K562 (cell line): Measurements from ENCODE around the gene ATP6V0E1. TPM values are rescaled to one million over a fixed set of nuclear protein-coding genes. Genes with fewer than 3 reads are reported as not detected.

ENCODE experiments used
- ATAC-seq: fragments of 200-7000 bp; cut with Tn5 transposase; 3 replicates; pipeline ENCODE4 v1.9.1; 2020; ENCODE audit warnings: moderate library complexity
- BruUV-seq: library from RNA; stranded (reverse); fragments of 400-500 nt; replicated peaks from 2 replicates; lab custom pipeline; 2021; lab: Mats Ljungman, UMichigan
- CTCF ChIA-PET: fragments of 300-600 bp; formaldehyde crosslinking; extraction: SDS; loops from one replicate; lab custom pipeline; 2021; ENCODE audit warnings: low intra/inter-chr PET ratio; lab: Yijun Ruan, JAX
- POLR2A ChIA-PET: fragments of 300-600, 350-650 bp; sonication (Branson Sonifier 250); formaldehyde crosslinking; extraction: SDS; loops from one replicate; lab custom pipeline; 2021; ENCODE audit warnings: antibody characterized with exemption, inconsistent platforms; lab: Yijun Ruan, JAX
- DNase-seq, 4 experiments: peaks; one replicate each; pipeline versions ENCODE4 v3.0.0 to v3.0.0-alpha.2; 2011 to 2018; ENCODE audit warnings: low spot score in 3 of 4, mixed read lengths in 3 of 4; ENCODE audit errors: extremely low read depth in 1 of 4
- FAIRE-seq: peaks from 2 replicates; lab custom pipeline; 2011; peaks lifted over from hg19 to GRCh38; lab: Jason Lieb, UNC
- H2AFZ ChIP-seq: 2 replicates; pipeline ENCODE4 v1.6.0; 2011; ENCODE audit warnings: low read depth, low read length, control low read depth, inconsistent platforms
- H3K27ac ChIP-seq: fragments of 200-600 bp; 3 replicates; pipeline ENCODE4 v1.8.0; 2011; ENCODE audit warnings: low read depth, mild to moderate bottlenecking, control low read depth, inconsistent platforms, low read length, moderate library complexity, mixed read lengths; ENCODE audit errors: extremely low read depth
- H3K27me3 ChIP-seq, 2 experiments: fragments of 300-600 bp in 1 of 2; 2 replicates in 1 of 2; 3 replicates in 1 of 2; pipeline versions ENCODE4 v1.6.0 to v1.8.0; 2011; ENCODE audit warnings: inconsistent platforms in 2 of 2, low read length in 2 of 2, mild to moderate bottlenecking in 1 of 2, mixed read lengths in 1 of 2, moderate library complexity in 1 of 2; ENCODE audit not compliant: control insufficient read depth in 2 of 2, insufficient read depth in 2 of 2
- H3K36me3 ChIP-seq: fragments of 300-600 bp; 3 replicates; pipeline ENCODE4 v1.8.0; 2011; ENCODE audit warnings: mild to moderate bottlenecking, low read length, inconsistent platforms; ENCODE audit not compliant: control insufficient read depth, insufficient read depth
- H3K4me1 ChIP-seq, 2 experiments: fragments of 200-600 bp in 1 of 2; replicated peaks in 1 of 2; 2 replicates in 1 of 2; 3 replicates in 1 of 2; pipeline versions ENCODE4 v1.5.1 to v1.8.0; 2011; ENCODE audit warnings: inconsistent platforms in 2 of 2, low read length in 2 of 2, mild to moderate bottlenecking in 1 of 2, mixed read lengths in 1 of 2, moderate library complexity in 1 of 2; ENCODE audit not compliant: control insufficient read depth in 2 of 2, insufficient read depth in 2 of 2
- H3K4me2 ChIP-seq: 2 replicates; pipeline ENCODE4 v1.6.1; 2011; ENCODE audit warnings: low read length, control low read depth, inconsistent platforms, mixed read lengths; ENCODE audit not compliant: insufficient read depth
- H3K4me3 ChIP-seq: fragments of 200-600 bp; sonication (generic), shearing (Covaris generic); 2 replicates; pipeline ENCODE4 v1.5.1; 2016; ENCODE audit warnings: control low read depth, inconsistent platforms
- H3K79me2 ChIP-seq: fragments of 200-600 bp; 3 replicates; pipeline ENCODE4 v1.8.0; 2011; ENCODE audit warnings: low read length, inconsistent platforms; ENCODE audit not compliant: control insufficient read depth, insufficient read depth
- H3K9ac ChIP-seq, 2 experiments: 2 replicates each; pipeline versions ENCODE4 v1.6.0 to v1.6.1; 2011; ENCODE audit warnings: low read depth in 2 of 2, low read length in 2 of 2, control low read depth in 1 of 2, inconsistent platforms in 1 of 2, mild to moderate bottlenecking in 1 of 2, mixed read lengths in 1 of 2; ENCODE audit not compliant: insufficient read depth in 1 of 2
- H3K9me1 ChIP-seq: one replicate; pipeline ENCODE4 v1.6.0; 2011; ENCODE audit warnings: inconsistent platforms, mild to moderate bottlenecking, low read length, moderate library complexity; ENCODE audit not compliant: control insufficient read depth, insufficient read depth
- H3K9me3 ChIP-seq: replicated peaks from 2 replicates; pipeline ENCODE4 v1.5.1; 2011; ENCODE audit warnings: low read depth, low read length, inconsistent platforms; ENCODE audit not compliant: control insufficient read depth, insufficient read depth
- H4K20me1 ChIP-seq: replicated peaks from 2 replicates; pipeline ENCODE4 v1.6.1; 2011; ENCODE audit warnings: low read length, inconsistent platforms, mixed read lengths; ENCODE audit not compliant: control insufficient read depth, insufficient read depth
- BRCA1 ChIP-seq, 2 experiments: fragments of 450-650 bp in 1 of 2; sonication (generic) in 1 of 2; formaldehyde crosslinking in 1 of 2; IDR thresholded peaks; 2 replicates each; pipeline versions ENCODE4 v1.5.0 to v1.6.1; 2017 to 2020; ENCODE audit warnings: mild to moderate bottlenecking in 1 of 2, missing genetic modification reagents in 1 of 2
- KLF1 ChIP-seq: fragments of 450-650 bp; IDR thresholded peaks from 2 replicates; pipeline ENCODE4 v1.6.1; 2016; ENCODE audit warnings: missing genetic modification characterization, missing compliant biosample characterization
- ZNF695 ChIP-seq: fragments of 450-650 bp; formaldehyde crosslinking; IDR thresholded peaks from 2 replicates; pipeline ENCODE4 v1.4.0; 2020; ENCODE audit warnings: mild to moderate bottlenecking, moderate library complexity
- WGBS: fragments of 100-300 bp; shearing (Covaris generic); methylation state at CpG from one replicate; pipeline ENCODE4 v1.1.6; 2016; ENCODE audit warnings: low coverage, mixed read lengths; ENCODE audit not compliant: insufficient coverage; ENCODE audit errors: missing lambda C conversion rate; 5-methylcytosine and 5-hydroxymethylcytosine counted together
- in situ Hi-C: fragments of 300-500 bp; cut with MboI; formaldehyde crosslinking; loops from 4 replicates; pipeline ENCODE4 v1.15.0; 2018; ENCODE audit warnings: inconsistent platforms, mixed read lengths
- intact Hi-C: fragments of 100-400 bp; cut with micrococcal nuclease; formaldehyde crosslinking; loops from 2 replicates; pipeline ENCODE4 v1.14.2; 2022
- polyA plus RNA-seq, 8 experiments: library from polyadenylated mRNA; depleted of rRNA in 4 of 8; stranded (reverse) in 5 of 8; unstranded in 3 of 8; fragments of >200 nt; fragmentation: Nextera tagmentation in 2 of 8; fragmentation: Illumina TruSeq in 1 of 8; extraction: Ambion mirVana in 2 of 8; extraction: Trizol in 1 of 8; gene quantifications; 2 replicates each; pipeline versions ENCODE4 v1.2.1 to v1.2.3, GENCODE V29; 2011 to 2014; ENCODE audit warnings: inconsistent platforms in 1 of 8, missing spikeins in 1 of 8
- total RNA-seq, 7 experiments: library from RNA; depleted of rRNA in 6 of 7; stranded (reverse); fragments of >200 nt in 6 of 7; fragmentation: Illumina TruSeq in 2 of 7; extraction: Trizol in 2 of 7; gene quantifications; 2 replicates each; pipeline versions ENCODE4 v1.2.1 to v1.2.3, GENCODE V29; 2011 to 2021; ENCODE audit warnings: low replicate concordance in 1 of 7
- TF ChIP-seq, protein P1 (sequence below): fragments of 450-650 bp; formaldehyde crosslinking; IDR thresholded peaks from 2 replicates; pipeline ENCODE4 v1.4.0; 2020; ENCODE audit warnings: mild to moderate bottlenecking

The ATP6V0E1 gene
- total and polyA plus RNA-seq, 9 of the 15 experiments (the other 6 are each of a cell fraction or from before 2014, with no cell fraction given), result 63.8 to 395 (median 112) TPM

DNA sequence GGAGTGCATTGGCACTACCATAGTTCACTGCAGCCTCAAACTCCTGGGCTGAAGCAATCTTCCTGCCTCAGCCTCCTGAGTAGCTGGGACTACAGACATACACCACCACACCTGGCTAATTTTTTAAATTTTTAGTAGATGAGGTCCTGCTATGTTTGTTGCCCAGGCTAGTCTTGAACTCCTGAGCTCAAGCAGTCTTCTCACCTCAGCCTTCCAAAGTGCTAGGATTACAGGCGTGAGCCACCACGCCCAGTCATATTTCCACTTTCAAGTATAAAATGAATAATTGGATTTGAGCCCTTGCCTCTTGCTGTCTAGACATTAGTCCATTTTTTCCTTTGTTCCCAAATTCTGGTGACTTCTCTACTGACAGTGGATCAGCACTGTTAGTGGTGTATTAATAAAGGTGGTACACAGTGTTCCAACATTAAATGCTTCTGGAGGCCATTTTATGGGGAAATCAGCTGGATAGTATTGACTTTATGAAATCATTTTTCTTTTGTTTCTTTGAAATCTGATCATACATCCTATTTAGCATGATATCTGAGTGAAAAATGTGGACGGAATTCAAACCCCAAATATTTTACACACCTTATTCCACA, 15.9 kb downstream of the ATP6V0E1 start:
- no peaks in the 10 kb centered on the region for H3K9me1 ChIP-seq
- FAIRE-seq, result peak; percentile 15
- no peak overlapping the region for H3K4me3 ChIP-seq
- POLR2A ChIA-PET, result no interaction called here
- H3K27me3 ChIP-seq, result no peaks in the 10 kb centered on the region
- peaks cover 65% of the 10 kb centered on the region; the same call in 2 of the 3 replicates for H3K36me3 ChIP-seq
- peaks cover 18% of the 10 kb centered on the region for H4K20me1 ChIP-seq
- in situ Hi-C loops, result no loop called here
- H3K9me3 ChIP-seq, result no peaks in the 10 kb centered on the region
- WGBS, result 85% methylated on average over 3 of the region's 3 CpGs
- no peak overlapping the region for H3K9ac ChIP-seq
- H2AFZ ChIP-seq, result no peak overlapping the region
- ATAC-seq, result no peak
- H3K27ac ChIP-seq, result no peak overlapping the region
- TF ChIP-seq, protein P1, sequence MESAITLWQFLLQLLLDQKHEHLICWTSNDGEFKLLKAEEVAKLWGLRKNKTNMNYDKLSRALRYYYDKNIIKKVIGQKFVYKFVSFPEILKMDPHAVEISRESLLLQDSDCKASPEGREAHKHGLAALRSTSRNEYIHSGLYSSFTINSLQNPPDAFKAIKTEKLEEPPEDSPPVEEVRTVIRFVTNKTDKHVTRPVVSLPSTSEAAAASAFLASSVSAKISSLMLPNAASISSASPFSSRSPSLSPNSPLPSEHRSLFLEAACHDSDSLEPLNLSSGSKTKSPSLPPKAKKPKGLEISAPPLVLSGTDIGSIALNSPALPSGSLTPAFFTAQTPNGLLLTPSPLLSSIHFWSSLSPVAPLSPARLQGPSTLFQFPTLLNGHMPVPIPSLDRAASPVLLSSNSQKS, result no peak
- no peak for TF ChIP-seq BRCA1 (IDR thresholded peaks at IDR 0.05)
- no peak for TF ChIP-seq BRCA1 (CRISPR knock-in tag; IDR thresholded peaks at IDR 0.05)
- TF ChIP-seq ZNF695 (CRISPR knock-in tag), result no peak
- TF ChIP-seq KLF1, result no peak
- TF ChIP-seq, all 486 proteins: peak for 0
- Histone ChIP-seq H3K79me2 (peaks cover 70% of the 10 kb centered on the region), H3K4me1 (no peaks in the 10 kb centered on the region; a peak in 2 of 5 replicates), H3K4me2 (no peak overlapping the region)
- no peak for DNase-seq
- intact Hi-C loops, result no loop called here
- no TSS peak for BruUV-seq
- CTCF ChIA-PET, result no interaction called here
